GM18861 (cell line): ENCODE results near the gene UFSP2.
"Not testable (repeated sequence)": the region's sequence is repeated elsewhere in the genome, so short reads cannot be mapped to it uniquely, and the experiment has no call there.

Experiments used
- ATAC-seq: cut with Tn5 transposase; IDR thresholded peaks from one replicate; pipeline ENCODE4 v1.9.1; 2021; ENCODE audit not compliant: unreplicated experiment

The UFSP2 gene

GRCh38 chr4:185384930-185385331 lies 40.8 kb downstream of the UFSP2 start:
- no peak for ATAC-seq

GRCh38 chr4:185384061-185384460 lies 41.7 kb downstream of the UFSP2 start:
- no peak for ATAC-seq

- ATAC-seq: no peak
Observed at GRCh38 chr4:185383451-185383850, 42.3 kb downstream of the UFSP2 start.

- ATAC-seq: no peak
Observed at GRCh38 chr4:185382754-185383153, 43.0 kb downstream of the UFSP2 start.

GRCh38 chr4:185381288-185382196 lies 44.2 kb downstream of the UFSP2 start:
- no peak for ATAC-seq

- no peak for ATAC-seq
Observed at GRCh38 chr4:185380320-185380719, 45.4 kb downstream of the UFSP2 start.

GRCh38 chr4:185379326-185380295 lies 46.2 kb downstream of the UFSP2 start:
- no peak for ATAC-seq

- ATAC-seq: no peak
Observed at GRCh38 chr4:185378264-185378663, 47.5 kb downstream of the UFSP2 start.

- ATAC-seq: no peak
Observed at GRCh38 chr4:185374573-185374972, 51.2 kb downstream of the UFSP2 start.

- ATAC-seq: no peak
Observed at GRCh38 chr4:185374027-185374426, 51.7 kb downstream of the UFSP2 start.

GRCh38 chr4:185371702-185372101 lies 54.1 kb downstream of the UFSP2 start:
- ATAC-seq: no peak

- no peak for ATAC-seq
Observed at GRCh38 chr4:185370268-185370949, 55.4 kb downstream of the UFSP2 start.

GRCh38 chr4:185369731-185370130 lies 56.0 kb downstream of the UFSP2 start:
- ATAC-seq: no peak

- no peak for ATAC-seq
Observed at GRCh38 chr4:185364886-185365285, 60.9 kb downstream of the UFSP2 start.

- no peak for ATAC-seq
Observed at GRCh38 chr4:185363251-185363650, 62.5 kb downstream of the UFSP2 start.

- not testable (repeated sequence) for ATAC-seq
Observed at GRCh38 chr4:185362570-185362969, 63.2 kb downstream of the UFSP2 start.

GRCh38 chr4:185361872-185362271 lies 63.9 kb downstream of the UFSP2 start:
- no peak for ATAC-seq

- no peak for ATAC-seq
Observed at GRCh38 chr4:185359767-185360446, 65.9 kb downstream of the UFSP2 start.

GRCh38 chr4:185358959-185359358 lies 66.8 kb downstream of the UFSP2 start:
- no peak for ATAC-seq

- ATAC-seq: no peak
Observed at GRCh38 chr4:185358514-185358913, 67.2 kb downstream of the UFSP2 start.
